ENCODE data around the gene CLIC6. TPM values are rescaled to one million over a fixed set of nuclear protein-coding genes. Genes with fewer than 3 reads are reported as not detected.

Gene CLIC6
- total RNA-seq, 1 experiment from 2014 or later, result not detected

DNA sequence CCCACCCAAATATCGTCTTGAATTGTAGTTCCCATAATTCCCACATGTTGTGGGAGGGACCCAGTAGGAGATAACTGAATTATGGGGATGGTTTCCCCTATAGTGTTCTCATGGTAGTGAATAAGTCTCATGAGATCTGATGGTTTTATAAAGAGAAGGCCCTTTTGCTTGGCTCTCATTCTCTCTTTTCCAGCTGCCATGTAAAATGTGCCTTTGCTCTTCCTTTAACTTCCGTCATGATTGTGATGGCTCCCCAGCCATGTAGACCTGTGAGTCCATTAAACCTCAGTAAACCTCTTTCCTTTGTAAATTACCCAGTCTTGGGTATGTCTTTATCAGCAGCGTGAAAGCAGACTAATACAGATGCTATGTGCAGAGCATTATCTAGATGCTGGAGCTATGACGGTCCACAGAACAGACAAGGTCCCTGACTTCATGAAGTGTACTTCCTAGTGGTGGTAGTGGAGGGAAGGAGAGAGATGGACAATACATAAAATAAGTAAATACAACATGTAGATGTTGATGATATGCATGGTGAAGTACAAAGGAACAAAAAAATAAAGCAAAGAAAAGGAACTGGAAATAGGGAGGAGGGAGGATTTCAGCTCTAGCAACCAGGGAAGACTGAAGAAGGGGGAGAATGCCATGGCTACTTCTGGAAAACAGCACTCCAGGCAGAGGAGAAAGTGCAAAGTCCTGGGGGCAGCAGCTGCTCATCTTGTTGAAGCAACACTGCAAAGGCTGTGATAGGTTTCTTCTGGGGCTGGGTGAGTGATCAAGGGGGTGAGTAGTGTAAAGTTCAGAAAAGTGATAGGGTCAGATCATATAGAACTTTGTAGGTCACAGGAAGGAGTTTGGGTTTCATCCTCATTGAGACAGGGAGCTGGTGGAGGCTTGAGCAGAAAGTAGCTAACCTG is 47.1 kb upstream of the CLIC6 start:
- ChIA-PET POLR2A (ENCODE audit: unreplicated experiment) (no interaction called here), CTCF (interaction anchor here (0.5 kb wide), 1 partner anchor 18 kb away, joined by 3 read pairs; no protein-coding TSS in a partner anchor)
- Histone ChIP-seq H4K20me1 (ENCODE audit: low read length) (no peaks in the 10 kb centered on the region), H3K4me2 (ENCODE audit: low read length) (no peak overlapping the region), H3K4me1 (ENCODE audit: insufficient read depth, low read length) (no peaks in the 10 kb centered on the region), H3F3A (ENCODE audit: low read length, unreplicated experiment) (no peaks in the 10 kb centered on the region), H3K27me3 (ENCODE audit: low read length) (peaks cover 11% of the 10 kb centered on the region; the same call in 1 of the 2 replicates), H3K27ac (ENCODE audit: low read length) (no peak overlapping the region), H3K36me3 (ENCODE audit: low read depth, low read length) (no peaks in the 10 kb centered on the region), H3K9me2 (replicated peaks; ENCODE audit: low read length) (no peaks in the 10 kb centered on the region), H3K79me2 (ENCODE audit: low read length) (no peaks in the 10 kb centered on the region), H3K9ac (ENCODE audit: low read length) (no peak overlapping the region), H3K4me3 (ENCODE audit: low read length) (no peak overlapping the region), H2AFZ (ENCODE audit: low read length) (no peak overlapping the region), H3K9me3 (ENCODE audit: low read length) (no peaks in the 10 kb centered on the region)
- no peak for TF ChIP-seq EZH2 (IDR thresholded peaks at IDR 0.05; ENCODE audit: low read length, unreplicated experiment)
- TF ChIP-seq EZH2phosphoT487 (IDR thresholded peaks at IDR 0.05; ENCODE audit: borderline replicate concordance, low read length), result no peak
- TF ChIP-seq, protein P1, sequence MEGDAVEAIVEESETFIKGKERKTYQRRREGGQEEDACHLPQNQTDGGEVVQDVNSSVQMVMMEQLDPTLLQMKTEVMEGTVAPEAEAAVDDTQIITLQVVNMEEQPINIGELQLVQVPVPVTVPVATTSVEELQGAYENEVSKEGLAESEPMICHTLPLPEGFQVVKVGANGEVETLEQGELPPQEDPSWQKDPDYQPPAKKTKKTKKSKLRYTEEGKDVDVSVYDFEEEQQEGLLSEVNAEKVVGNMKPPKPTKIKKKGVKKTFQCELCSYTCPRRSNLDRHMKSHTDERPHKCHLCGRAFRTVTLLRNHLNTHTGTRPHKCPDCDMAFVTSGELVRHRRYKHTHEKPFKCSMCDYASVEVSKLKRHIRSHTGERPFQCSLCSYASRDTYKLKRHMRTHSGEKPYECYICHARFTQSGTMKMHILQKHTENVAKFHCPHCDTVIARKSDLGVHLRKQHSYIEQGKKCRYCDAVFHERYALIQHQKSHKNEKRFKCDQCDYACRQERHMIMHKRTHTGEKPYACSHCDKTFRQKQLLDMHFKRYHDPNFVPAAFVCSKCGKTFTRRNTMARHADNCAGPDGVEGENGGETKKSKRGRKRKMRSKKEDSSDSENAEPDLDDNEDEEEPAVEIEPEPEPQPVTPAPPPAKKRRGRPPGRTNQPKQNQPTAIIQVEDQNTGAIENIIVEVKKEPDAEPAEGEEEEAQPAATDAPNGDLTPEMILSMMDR (conservative IDR thresholded peaks at IDR 0.05; ENCODE audit: low read depth, low read length), result no peak
- DNase-seq (no peak), ATAC-seq (no peak)
- no TSS peak for BruUV-seq (replicated peaks)
- intact Hi-C loops (cut with micrococcal nuclease), result no loop called here

DNA sequence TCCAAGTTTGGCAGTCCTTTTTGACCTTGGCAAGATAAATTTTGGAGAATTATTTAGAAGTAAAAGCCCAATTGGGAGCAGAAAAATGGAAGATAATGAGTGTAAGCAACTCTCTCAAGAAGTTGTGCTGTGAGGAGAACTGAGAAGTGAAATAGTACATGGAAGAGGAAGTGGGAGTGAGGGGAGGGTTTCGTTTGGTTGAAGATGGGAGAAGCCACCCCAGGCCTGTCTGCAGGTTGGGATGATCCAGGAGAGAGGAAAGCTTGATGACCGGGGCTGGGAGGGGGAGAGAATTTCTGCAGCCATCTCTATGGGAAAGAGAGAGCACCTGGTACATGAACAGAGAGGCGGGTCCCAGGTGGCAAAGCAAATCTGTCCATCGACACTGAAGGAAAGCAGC is 45.3 kb upstream of the CLIC6 start:
- no peak overlapping the region for H2AFZ ChIP-seq (ENCODE audit: low read length)
- DNase-seq (no peak), ATAC-seq (no peak)
- H3K9me3 ChIP-seq (ENCODE audit: low read length), result no peaks in the 10 kb centered on the region
- H4K20me1 ChIP-seq (ENCODE audit: low read length), result no peaks in the 10 kb centered on the region
- no peaks in the 10 kb centered on the region for H3K79me2 ChIP-seq (ENCODE audit: low read length)
- H3K9me2 ChIP-seq (replicated peaks; ENCODE audit: low read length), result no peaks in the 10 kb centered on the region
- POLR2A ChIA-PET (ENCODE audit: unreplicated experiment), result no interaction called here
- intact Hi-C loops (cut with micrococcal nuclease), result no loop called here
- no peaks in the 10 kb centered on the region for H3K4me1 ChIP-seq (ENCODE audit: insufficient read depth, low read length)
- H3K4me2 ChIP-seq (ENCODE audit: low read length), result no peak overlapping the region
- CTCF ChIA-PET, result no interaction called here
- no peak overlapping the region for H3K27ac ChIP-seq (ENCODE audit: low read length)
- no peak for TF ChIP-seq EZH2phosphoT487 (IDR thresholded peaks at IDR 0.05; ENCODE audit: borderline replicate concordance, low read length)
- TF ChIP-seq EZH2 (IDR thresholded peaks at IDR 0.05; ENCODE audit: low read length, unreplicated experiment), result no peak
- TF ChIP-seq, protein P1 (conservative IDR thresholded peaks at IDR 0.05; ENCODE audit: low read depth, low read length), result no peak
- peaks cover 11% of the 10 kb centered on the region; the same call in 1 of the 2 replicates for H3K27me3 ChIP-seq (ENCODE audit: low read length)
- H3K4me3 ChIP-seq (ENCODE audit: low read length), result no peak overlapping the region
- H3K9ac ChIP-seq (ENCODE audit: low read length), result no peak overlapping the region
- H3K36me3 ChIP-seq (ENCODE audit: low read depth, low read length), result no peaks in the 10 kb centered on the region
- no TSS peak for BruUV-seq (replicated peaks)
- no peaks in the 10 kb centered on the region for H3F3A ChIP-seq (ENCODE audit: low read length, unreplicated experiment)
